Tibial nerve (tissue), 4 donors: ENCODE data around the gene MXRA8. TPM values are rescaled to one million over a fixed set of nuclear protein-coding genes. Genes with fewer than 3 reads are reported as not detected.

ENCODE experiments used
- DNase-seq, 2 donors: peaks; one replicate each; pipeline ENCODE4 v3.0.0-alpha.2; 2019; ENCODE audit warnings: low spot score in 2 of 2
- H3K27ac ChIP-seq, 4 donors: fragments of 200-600 bp; sonication (generic) in 3 of 4; one replicate each; pipeline ENCODE4 v1.5.1; 2017 to 2019; ENCODE audit warnings: mild to moderate bottlenecking in 1 of 4
- H3K27me3 ChIP-seq, 2 donors: fragments of 200-600 bp; sonication (generic) in 1 of 2; one replicate each; pipeline versions ENCODE4 v1.5.1 to v1.6.0; 2017 to 2019
- H3K36me3 ChIP-seq, 3 donors: fragments of 200-600 bp; sonication (generic); one replicate each; pipeline ENCODE4 v1.5.1; 2018 to 2019
- H3K4me1 ChIP-seq, 4 donors: fragments of 200-600 bp; sonication (generic) in 3 of 4; one replicate each; pipeline ENCODE4 v1.5.1; 2017 to 2019
- H3K4me3 ChIP-seq, 4 donors: fragments of 200-600 bp; sonication (generic) in 3 of 4; one replicate each; pipeline ENCODE4 v1.5.1; 2017 to 2019; ENCODE audit warnings: mild to moderate bottlenecking in 1 of 4, moderate library complexity in 1 of 4
- H3K9me3 ChIP-seq, 4 donors: fragments of 200-600 bp; sonication (generic) in 3 of 4; one replicate each; pipeline ENCODE4 v1.5.1; 2017 to 2019
- EP300 ChIP-seq, 2 donors: sonication (generic); formaldehyde crosslinking; IDR thresholded peaks; one replicate each; pipeline ENCODE4 v1.6.1; 2017; ENCODE audit warnings: antibody characterized with exemption in 2 of 2, mild to moderate bottlenecking in 1 of 2
- POLR2A ChIP-seq, 2 donors: fragments of 450-650 bp; IDR thresholded peaks; one replicate each; pipeline ENCODE4 v1.6.1; 2017; ENCODE audit warnings: antibody characterized with exemption in 2 of 2, mild to moderate bottlenecking in 2 of 2, moderate library complexity in 2 of 2
- WGBS, 2 donors: methylation state at CpG; one replicate each; pipeline ENCODE4 v1.1.5; 2018; 5-methylcytosine and 5-hydroxymethylcytosine counted together
- total RNA-seq, 4 donors: library from RNA; depleted of rRNA; stranded (reverse); fragments of >200 nt; gene quantifications; one replicate each; pipeline ENCODE4 v1.1.0, GENCODE V29; 2016
- TF ChIP-seq, protein P1 (sequence below), 5 experiments: fragments of 200-600 bp in 3 of 5; fragments of 450-650 bp in 2 of 5; sonication (generic) in 3 of 5; IDR thresholded peaks; one replicate each; pipeline ENCODE4 v1.5.1; 2016 to 2019; ENCODE audit warnings: antibody characterized with exemption in 5 of 5, mild to moderate bottlenecking in 3 of 5, moderate library complexity in 2 of 5

The MXRA8 gene
- total RNA-seq, 4 donors from 2014 or later, result 351 to 659 (median 448) TPM

DNA sequence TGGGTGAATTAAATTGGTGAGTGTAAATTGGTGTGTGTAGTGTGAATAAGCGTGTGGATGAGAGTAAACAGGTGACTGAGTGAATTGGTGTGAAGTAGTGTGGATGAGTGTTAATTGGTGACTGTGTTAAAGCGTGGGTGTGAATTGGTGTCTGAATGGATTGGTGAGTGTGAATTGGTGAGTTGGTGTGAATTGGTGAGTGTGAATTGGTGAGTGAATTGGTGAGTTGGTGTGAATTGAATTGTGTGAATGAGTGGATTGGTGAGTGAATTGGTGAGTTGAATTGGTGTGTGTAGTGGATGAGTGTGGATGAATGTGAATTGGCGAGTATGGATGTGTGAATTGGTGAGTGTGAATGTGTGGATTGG is 8.3 kb upstream of the MXRA8 start:
- no peak for DNase-seq
- no peaks in the 10 kb centered on the region for H3K9me3 ChIP-seq
- H3K4me1 ChIP-seq, result peaks cover 0 to 18% (median 8%) of the 10 kb centered on the region in 4 donors
- no peaks in the 10 kb centered on the region for H3K36me3 ChIP-seq
- H3K27ac ChIP-seq, result no peak overlapping the region
- TF ChIP-seq POLR2A (IDR thresholded peaks at IDR 0.05) (no peak), EP300 (IDR thresholded peaks at IDR 0.05) (no peak)
- TF ChIP-seq, protein P1, sequence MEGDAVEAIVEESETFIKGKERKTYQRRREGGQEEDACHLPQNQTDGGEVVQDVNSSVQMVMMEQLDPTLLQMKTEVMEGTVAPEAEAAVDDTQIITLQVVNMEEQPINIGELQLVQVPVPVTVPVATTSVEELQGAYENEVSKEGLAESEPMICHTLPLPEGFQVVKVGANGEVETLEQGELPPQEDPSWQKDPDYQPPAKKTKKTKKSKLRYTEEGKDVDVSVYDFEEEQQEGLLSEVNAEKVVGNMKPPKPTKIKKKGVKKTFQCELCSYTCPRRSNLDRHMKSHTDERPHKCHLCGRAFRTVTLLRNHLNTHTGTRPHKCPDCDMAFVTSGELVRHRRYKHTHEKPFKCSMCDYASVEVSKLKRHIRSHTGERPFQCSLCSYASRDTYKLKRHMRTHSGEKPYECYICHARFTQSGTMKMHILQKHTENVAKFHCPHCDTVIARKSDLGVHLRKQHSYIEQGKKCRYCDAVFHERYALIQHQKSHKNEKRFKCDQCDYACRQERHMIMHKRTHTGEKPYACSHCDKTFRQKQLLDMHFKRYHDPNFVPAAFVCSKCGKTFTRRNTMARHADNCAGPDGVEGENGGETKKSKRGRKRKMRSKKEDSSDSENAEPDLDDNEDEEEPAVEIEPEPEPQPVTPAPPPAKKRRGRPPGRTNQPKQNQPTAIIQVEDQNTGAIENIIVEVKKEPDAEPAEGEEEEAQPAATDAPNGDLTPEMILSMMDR (IDR thresholded peaks at IDR 0.05), result no peak
- H3K27me3 ChIP-seq, result no peaks in the 10 kb centered on the region
- no peak overlapping the region for H3K4me3 ChIP-seq
- 92 to 99% methylated on average over 3 of the region's 3 CpGs for WGBS, 2 donors

GRCh38 chr1:1365875-1366698 is 7.7 kb upstream of the MXRA8 start:
- H3K27ac ChIP-seq, result no peak overlapping the region
- no peak for DNase-seq
- 80 to 85% methylated on average over 10 of the region's 10 CpGs for WGBS, 2 donors
- H3K4me3 ChIP-seq, result no peak overlapping the region
- TF ChIP-seq EP300 (IDR thresholded peaks at IDR 0.05) (no peak), POLR2A (IDR thresholded peaks at IDR 0.05) (no peak)
- TF ChIP-seq, protein P1 (IDR thresholded peaks at IDR 0.05), result no peak
- no peaks in the 10 kb centered on the region for H3K36me3 ChIP-seq
- no peaks in the 10 kb centered on the region for H3K27me3 ChIP-seq
- no peaks in the 10 kb centered on the region for H3K9me3 ChIP-seq
- peaks cover 0 to 18% (median 12%) of the 10 kb centered on the region in 4 donors for H3K4me1 ChIP-seq

- Histone ChIP-seq H3K4me3 (no peak overlapping the region), H3K9me3 (no peaks in the 10 kb centered on the region), H3K27ac (no peak overlapping the region), H3K4me1 (peaks cover 0 to 34% (median 30%) of the 10 kb centered on the region in 4 donors), H3K27me3 (no peaks in the 10 kb centered on the region), H3K36me3 (no peaks in the 10 kb centered on the region)
- 85 to 86% methylated on average over 14 of the region's 14 CpGs for WGBS, 2 donors
- TF ChIP-seq EP300 (IDR thresholded peaks at IDR 0.05) (no peak), POLR2A (IDR thresholded peaks at IDR 0.05) (no peak)
- TF ChIP-seq, protein P1 (IDR thresholded peaks at IDR 0.05), result no peak
- DNase-seq, result no peak
These were observed 5.9 kb upstream of the MXRA8 start for GRCh38 chr1:1364266-1364665.

DNA sequence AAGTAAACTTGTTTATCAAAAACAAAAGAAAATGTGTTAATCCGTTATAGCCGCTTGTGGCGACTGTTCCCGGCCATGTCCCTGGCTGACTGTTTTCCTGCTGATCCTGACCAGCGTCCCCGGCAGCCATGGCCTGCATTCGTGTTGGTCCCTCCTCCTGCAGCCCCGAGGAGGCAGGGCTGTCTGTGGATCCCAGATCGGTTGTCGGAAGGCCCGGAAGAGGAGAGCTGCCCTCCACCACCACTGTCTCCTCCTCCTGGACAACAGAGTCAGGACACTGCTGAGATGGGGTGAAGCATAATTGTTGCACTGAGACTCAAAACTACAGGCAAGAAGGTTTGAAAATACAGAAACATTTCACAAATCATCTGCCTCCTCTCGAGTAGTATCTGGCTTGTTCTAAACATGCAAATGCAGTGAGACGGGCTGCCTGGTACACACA is 3.6 kb upstream of the MXRA8 start:
- peaks cover 0 to 43% (median 38%) of the 10 kb centered on the region in 4 donors for H3K4me1 ChIP-seq
- H3K9me3 ChIP-seq, result no peaks in the 10 kb centered on the region
- no peaks in the 10 kb centered on the region for H3K36me3 ChIP-seq
- WGBS, 2 donors, result 11 to 15% methylated on average over 13 of the region's 13 CpGs
- TF ChIP-seq, protein P1 (IDR thresholded peaks at IDR 0.05), result peak in 2 of 5 experiments; percentile 16 to 24
- TF ChIP-seq EP300 (IDR thresholded peaks at IDR 0.05) (no peak), POLR2A (IDR thresholded peaks at IDR 0.05) (no peak)
- H3K27me3 ChIP-seq, result no peaks in the 10 kb centered on the region
- DNase-seq, result peak in 1 of 2 donors; percentile 54
- H3K4me3 ChIP-seq, result peak overlapping the region in 1 of 4 donors; percentile 32
- H3K27ac ChIP-seq, result peak overlapping the region; percentile 2 to 92 (median 80)
